GM21619 (cell line): ENCODE measurements around the gene CRIP1.

Experiments
- ATAC-seq: cut with Tn5 transposase; IDR thresholded peaks from one replicate; pipeline ENCODE4 v1.9.1; 2021; ENCODE audit not compliant: unreplicated experiment

The CRIP1 gene

GRCh38 chr14:105492031-105492970 is 5.6 kb downstream of the CRIP1 start:
- no peak for ATAC-seq

GRCh38 chr14:105492971-105493871 is 6.5 kb downstream of the CRIP1 start:
- no peak for ATAC-seq

- ATAC-seq, result no peak
Measured at GRCh38 chr14:105493921-105494605, 7.4 kb downstream of the CRIP1 start.

GRCh38 chr14:105494606-105494929 is 7.9 kb downstream of the CRIP1 start:
- ATAC-seq, result no peak

GRCh38 chr14:105495101-105495989 is 8.7 kb downstream of the CRIP1 start:
- ATAC-seq, result no peak

- ATAC-seq, result no peak
Measured at GRCh38 chr14:105495990-105496830, 9.5 kb downstream of the CRIP1 start.

GRCh38 chr14:105496831-105497591 is 10.3 kb downstream of the CRIP1 start:
- no peak for ATAC-seq

- ATAC-seq, result no peak
Measured at GRCh38 chr14:105497671-105498429, 11.2 kb downstream of the CRIP1 start.

- no peak for ATAC-seq
Measured at GRCh38 chr14:105498430-105499255, 12.0 kb downstream of the CRIP1 start.

GRCh38 chr14:105499256-105500035 is 12.8 kb downstream of the CRIP1 start:
- no peak for ATAC-seq

- no peak for ATAC-seq
Measured at GRCh38 chr14:105500036-105500725, 13.5 kb downstream of the CRIP1 start.

GRCh38 chr14:105500726-105501101 is 14.0 kb downstream of the CRIP1 start:
- no peak for ATAC-seq

- ATAC-seq, result no peak
Measured at GRCh38 chr14:105501504-105502291, 15.0 kb downstream of the CRIP1 start.

GRCh38 chr14:105502446-105503295 is 16.0 kb downstream of the CRIP1 start:
- ATAC-seq, result no peak
